ENCODE results near the gene TMEM269.
A peak's percentile ranks its signal among the peaks of the same experiment; 100 is the strongest.

TMEM269 gene, protein sequence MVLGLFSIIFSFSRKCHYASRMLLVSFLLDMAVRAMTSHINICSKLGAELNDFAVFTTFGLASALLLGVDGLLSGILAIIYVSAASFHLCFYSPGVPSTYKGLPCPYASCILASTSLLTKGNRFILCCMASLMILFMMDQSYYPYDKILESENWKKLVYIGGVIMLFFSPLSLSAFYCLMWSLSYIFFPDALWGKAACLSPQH

DNA sequence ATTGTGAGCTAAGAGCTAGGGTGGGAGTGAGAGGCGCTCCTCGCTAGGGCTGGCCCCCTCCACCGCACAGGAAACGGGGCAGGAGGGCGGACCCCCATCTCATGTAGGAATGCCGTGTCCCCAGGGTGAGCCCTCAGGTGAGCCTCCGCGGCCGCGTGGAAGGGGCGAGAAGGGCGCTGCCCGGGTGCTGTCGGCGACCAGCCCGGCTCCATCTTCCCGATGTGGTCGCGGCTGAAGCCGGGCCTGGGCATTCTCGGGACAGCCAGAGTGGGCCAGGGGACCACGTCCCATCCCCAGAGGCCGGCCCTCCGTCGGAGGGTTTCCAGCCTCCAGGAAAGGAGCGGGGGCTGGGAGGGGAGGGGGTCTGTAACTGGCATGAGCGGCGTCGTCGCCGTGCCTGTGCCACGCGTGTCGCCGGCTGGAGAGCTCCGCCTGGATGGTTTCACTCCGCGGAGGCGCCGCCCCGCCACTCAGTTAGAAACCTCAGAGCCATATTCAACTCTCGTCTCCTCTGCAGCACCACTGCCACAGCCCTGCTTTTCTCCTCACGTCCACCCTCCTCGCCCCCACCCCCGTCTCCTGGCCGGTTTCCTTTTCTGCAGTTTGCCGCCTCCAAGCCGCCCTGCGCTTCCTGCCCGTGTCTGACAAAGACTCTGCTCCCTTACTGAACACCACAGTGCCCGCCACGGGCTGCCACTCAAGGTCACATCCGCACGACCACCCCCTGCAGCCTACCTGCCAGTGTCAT is at the start of gene TMEM269:
TMEM269 (plus strand) TSS at position 46 of the 748 bp plus-strand sequence. CDS start 4,903 bp downstream, outside the sequence.
- no peak for DNase-seq

- DNase-seq = no peak
These were observed 49.7 kb upstream of the TMEM269 start for GRCh38 chr1:42735056-42735455.

DNA sequence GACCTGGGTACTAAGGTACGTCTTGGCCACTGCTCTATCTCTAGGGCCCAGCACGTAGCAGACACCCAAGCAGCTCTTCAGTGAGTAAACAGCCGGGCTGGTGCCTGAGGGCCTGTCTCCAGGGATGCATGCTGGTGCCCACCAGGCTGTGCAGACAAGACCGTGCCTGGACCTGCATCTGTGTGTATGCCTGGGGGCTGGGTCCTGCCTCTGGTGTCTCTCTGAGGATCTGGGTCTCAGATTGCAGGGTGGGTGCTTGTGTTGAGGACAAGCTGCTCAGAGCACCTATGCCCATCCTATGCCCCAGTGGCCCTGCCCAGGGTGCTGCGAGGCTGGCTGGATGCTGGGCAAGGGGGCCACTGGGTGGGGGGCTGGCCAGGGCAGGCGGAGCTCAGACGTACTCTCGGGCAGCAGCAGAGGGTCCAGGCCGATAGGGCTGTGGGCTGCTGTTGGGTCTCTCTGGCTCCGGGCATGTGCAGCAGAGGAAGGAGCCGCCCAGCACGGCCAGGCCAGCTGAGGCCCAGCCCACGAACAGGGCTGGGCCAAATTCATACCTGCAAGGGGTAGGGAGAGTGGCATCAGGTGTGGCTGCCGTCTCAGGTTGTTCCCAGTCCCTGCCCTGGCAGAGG is 49.2 kb upstream of the TMEM269 start:
- no peak for DNase-seq

DNA sequence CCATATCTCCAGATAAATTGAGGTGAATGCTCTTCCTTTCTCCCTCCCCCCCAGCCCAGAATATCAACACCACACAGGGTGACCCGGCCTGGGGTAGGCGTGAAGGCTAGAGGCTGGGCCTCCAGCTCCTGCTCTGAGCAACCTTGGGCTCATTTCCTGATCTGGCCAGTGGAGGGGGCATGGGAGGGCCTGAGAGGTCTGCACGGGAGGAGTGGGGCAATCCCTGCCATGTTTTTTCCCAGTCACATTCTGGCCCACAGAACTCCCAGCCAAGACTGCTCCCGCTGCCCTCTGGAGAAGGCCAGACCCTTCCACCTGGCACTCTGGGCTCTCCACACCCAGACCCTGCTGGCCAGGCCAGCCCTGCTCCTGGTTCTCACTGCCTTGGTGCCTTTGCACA is 48.6 kb upstream of the TMEM269 start:
- no peak for DNase-seq

GRCh38 chr1:42736571-42737200 is 48.1 kb upstream of the TMEM269 start:
- no peak for DNase-seq

- no peak for DNase-seq
These were observed 47.5 kb upstream of the TMEM269 start for GRCh38 chr1:42737257-42737656.

DNA sequence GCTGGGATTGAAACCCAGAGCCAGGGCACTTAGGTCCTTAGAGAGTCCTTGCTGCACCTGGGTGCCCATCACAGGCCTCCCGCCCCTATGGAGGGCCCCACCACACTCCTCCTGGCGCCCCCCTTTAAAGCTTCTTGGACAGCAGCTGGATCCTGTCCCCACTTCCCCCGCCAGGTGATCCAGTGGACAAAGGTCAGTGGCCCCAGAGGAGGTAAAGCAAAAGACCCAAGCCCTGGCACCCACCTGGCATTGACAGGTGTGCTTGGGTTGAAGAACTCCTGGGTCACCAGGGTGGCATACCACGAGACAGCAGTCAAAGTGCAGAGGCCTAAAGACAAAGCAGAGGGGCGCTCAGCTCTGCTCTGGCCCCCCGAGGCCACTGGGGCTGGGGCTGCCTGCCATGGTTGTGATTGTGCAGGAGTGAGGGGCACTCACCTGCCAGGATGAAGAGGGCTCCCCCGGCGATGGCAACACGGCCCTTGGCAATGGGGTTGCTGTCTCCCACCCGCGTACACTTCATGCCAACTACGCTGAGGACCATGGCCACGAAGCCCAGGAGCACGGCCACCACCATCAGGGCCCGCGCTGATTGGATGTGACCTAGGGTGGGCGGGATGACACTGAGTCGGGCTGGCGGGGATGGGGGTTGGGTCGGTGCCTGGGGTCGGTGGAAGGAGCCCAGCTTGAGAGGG is 46.7 kb upstream of the TMEM269 start:
- no peak for DNase-seq

DNA sequence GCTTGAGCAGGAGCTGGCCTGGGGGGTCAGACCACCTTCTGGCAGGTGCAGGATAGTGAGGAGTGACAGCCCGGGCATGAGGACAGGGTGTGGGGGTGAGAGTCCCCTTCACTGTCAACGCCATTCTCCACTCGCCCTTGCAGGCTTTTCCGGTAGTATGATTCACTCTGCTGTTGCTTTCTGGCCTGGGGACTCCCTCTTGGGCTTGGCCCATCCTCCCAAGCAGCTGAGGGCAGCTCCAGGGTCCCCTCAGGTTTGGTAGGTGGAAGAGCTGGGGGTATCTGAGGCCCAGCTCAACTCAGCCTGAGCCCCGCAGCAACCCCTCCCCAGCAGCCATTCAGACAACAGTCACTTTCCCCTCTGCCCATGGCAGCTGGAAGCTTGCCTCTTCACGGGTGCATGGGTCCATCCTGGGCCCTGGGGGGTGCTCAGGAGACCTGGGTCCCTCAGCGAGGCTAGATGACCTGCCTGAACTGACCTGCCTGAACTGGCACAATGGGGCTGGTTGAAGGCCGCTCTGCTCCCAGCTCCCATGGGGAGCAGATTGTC is 46.0 kb upstream of the TMEM269 start:
- no peak for DNase-seq

DNA sequence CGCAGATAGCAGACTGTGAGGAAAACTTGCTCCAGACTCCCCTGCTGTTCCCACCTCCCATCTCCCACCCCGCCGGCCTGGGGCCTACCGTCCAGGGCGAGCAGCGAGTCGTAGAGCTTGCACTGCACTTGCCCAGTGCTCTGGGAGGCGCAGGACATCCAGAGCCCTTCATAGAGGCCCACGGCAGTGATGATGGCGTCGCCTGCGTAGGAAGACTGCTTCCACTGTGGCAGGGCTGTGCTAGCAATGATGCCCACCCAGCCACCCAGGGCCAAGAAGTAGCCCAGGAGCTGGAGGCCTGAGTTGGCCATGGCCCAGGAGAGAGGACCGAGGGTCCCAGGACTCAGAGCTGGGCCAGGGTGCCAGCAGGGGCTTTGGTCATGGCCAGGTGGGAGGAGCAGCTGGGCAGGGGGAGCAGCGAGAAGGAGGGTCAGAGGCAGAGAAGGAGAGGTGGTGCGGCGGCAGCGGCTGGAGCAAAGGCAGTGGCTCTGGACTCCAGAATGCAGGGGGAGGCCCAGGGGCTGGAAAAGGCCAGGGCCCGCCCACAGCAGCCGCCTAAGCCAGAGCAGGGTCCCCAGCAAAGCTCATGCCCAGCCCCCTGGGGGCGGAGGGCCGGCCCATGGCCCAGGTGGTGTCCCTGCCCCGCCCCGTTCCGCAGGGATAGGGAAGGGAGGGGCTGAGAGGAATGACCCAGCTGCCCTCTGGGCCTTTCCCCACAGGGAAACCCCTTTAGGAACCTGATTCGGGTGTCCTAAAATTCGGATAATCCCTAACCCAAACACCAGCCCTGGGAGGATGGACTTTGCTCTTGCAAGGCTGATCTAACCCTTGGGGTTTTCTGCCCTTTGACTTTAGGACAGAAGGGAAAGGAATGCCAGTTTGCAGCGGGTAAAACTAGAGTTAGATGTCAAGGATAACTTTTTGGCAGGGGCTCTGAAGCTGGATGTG is 44.8 kb upstream of the TMEM269 start, which contains the start of gene CLDN19:
CLDN19 (minus strand) TSS at position 484 of the 948 bp plus-strand sequence; CDS start at position 311, 173 bp downstream.
- no peak for DNase-seq

GRCh38 chr1:42740851-42741580 is 43.8 kb upstream of the TMEM269 start:
- DNase-seq = no peak

DNA sequence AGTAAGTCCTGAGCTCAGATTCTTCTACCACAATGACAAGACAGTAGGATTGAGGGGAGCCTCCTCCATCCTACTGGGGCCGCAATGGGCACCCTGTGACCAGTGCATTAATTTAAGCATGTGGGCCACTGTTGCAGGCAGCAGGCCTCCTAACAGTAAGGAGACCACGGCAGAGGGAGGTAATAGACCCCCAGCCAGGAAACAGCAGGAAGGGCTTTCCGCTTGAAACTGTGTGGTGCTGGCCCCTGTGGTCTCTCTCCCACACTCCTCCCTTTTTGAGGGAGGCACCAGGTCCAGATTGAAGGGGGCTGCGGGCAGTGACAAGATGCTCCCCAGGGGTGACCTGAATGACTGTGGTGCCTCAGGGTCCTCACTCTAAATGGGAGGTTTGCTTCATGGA is 43.1 kb upstream of the TMEM269 start:
- DNase-seq = no peak

DNA sequence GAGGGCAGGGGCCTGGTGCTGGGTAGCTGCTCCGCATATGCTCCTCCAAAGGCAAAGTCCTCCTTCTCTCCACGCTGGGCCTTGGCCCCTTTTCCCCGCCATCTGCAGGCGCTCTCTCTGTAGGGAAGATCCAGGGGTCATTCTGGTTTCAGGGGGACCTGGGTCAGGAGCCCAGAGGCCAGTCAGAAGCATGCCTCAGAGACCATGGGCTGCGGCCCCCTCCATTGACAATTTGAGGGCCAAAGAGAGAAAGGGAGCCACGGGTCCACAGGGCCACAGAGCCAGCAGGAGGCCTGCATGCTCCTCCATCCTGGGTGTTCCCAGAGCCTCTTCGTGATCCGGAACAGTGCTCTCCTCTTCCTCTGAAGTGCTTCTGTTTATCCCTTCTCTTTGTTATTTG is 42.6 kb upstream of the TMEM269 start:
- no peak for DNase-seq

DNA sequence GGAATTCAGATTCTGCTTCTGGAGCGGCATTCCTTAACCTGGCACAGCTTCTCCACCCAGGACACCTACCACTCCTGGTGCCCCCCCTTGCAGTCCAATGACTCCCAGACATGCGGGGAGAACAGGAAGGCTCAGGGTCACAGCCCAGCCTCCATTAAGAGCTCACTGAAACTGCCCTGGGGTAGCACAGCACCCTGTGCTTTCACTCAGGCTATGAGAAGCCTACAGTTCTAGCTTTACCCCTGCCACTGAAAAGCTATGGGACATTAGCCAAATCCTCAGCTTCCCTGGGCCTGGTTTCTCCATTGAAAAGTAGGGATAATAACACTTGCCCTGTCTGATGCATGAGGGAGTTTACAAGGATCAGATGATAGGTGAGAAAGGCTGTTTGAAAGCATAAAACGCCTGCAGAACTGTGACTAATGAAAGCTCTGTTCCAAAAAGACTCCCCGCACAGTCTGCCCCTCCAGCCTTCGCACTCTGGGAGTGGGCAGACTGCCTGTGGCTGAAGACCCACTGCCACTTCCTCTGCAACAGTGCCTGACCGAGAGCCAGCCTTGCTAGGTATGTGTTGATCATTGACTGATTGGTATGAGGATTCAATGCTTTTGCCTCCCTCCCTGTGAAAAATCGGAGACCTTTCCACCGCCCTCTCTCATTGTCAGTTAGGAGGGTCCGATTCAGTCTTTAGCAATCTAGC is 42.0 kb upstream of the TMEM269 start:
- no peak for DNase-seq

DNA sequence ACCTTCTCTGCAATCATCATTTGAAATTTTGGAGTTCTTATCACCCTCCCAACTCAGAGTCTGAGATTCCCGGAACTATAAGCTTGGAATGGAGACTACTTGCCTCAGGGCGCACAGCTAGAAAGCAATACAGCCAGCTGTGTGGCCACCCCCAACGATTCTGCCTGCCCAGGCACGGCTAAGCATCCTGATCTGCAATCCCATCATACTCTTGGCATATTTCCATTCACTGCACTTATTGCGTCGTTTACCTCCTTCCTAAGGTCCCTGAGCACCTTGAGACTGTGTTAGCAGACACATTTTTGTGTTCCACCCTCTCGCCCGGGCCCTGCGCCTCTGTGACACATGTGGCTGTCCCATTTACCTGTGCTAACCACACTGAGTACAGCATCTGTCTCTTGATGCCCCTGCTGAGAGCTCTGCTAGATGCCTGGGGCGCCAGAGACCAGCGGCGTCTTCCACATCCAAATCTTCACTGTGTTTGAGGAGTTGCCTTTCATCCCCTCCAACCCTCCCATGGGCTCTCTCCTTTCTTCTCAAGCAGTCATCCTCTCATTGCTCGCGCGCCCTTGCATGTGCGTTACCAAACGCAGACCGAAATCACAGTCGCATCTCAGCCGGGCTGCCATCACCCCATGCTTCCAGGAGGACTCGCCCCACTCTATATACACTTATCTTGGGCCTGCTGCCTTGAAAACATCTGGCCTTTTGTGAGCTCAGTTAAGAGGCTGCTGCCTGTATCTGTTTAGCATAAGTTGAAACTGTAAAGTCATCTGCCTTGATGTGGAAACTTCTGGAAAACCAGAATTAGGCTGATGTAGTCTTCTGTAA is 41.3 kb upstream of the TMEM269 start:
- DNase-seq = no peak

GRCh38 chr1:42744148-42744413 is 40.7 kb upstream of the TMEM269 start:
- DNase-seq = no peak

DNA sequence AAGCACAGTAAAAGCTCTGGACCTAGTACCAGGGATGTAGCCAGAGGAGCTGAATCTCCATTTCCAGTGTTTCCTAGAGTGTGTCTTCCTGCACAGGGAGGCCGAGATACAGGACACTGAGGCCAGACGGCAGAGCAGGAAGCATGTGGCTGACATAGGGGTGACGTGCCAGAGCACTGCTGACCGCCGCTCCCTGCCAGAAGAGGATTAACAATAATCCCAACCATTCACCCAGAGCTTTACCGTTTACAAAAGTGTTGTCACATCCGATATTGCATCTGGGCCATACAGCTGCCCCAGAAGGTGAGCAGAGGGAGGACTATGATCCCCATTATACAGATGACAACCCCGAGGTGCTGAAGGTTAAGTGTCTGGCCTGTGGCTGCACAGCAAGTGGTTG is 38.9 kb upstream of the TMEM269 start:
- DNase-seq = no peak

GRCh38 chr1:42746436-42747105 is 38.2 kb upstream of the TMEM269 start:
- DNase-seq = no peak

DNA sequence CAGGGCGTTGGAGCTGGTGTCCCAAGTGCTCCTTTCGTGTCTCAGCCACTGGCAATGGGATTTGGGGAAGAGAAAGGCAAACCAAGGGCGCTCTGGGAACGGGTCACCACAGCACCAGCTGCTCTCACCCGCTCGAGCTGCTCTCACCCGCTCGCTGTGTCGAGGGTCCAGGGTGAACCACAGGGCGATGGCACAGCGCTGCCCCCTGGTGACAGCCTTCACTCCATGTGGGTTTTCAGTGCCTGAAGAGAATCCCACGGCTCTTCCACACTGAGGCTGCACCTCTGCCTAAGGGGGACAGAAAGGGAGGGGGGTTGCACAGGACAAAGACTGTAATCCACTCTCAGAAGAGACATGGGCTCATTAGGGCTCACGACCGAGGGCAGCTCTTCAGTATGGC is 37.7 kb upstream of the TMEM269 start:
- peak; percentile 26 for DNase-seq

- DNase-seq = no peak
These were observed 36.8 kb upstream of the TMEM269 start for GRCh38 chr1:42748021-42748420.

Data from NCI-H1092 (cell line).